Heart right ventricle (tissue), 16 donors: ENCODE data around the gene SPACA7. TPM values are rescaled to one million over a fixed set of nuclear protein-coding genes. Genes with fewer than 3 reads are reported as not detected.

Experiments used
- ATAC-seq, 8 donors: fragments of 200-7000 bp; cut with Tn5 transposase; one replicate each; pipeline ENCODE4 v1.9.1; 2020; ENCODE audit warnings: mild to moderate bottlenecking in 8 of 8, moderate library complexity in 8 of 8, moderate number of reproducible peaks in 1 of 8
- DNase-seq, 2 donors: peaks; one replicate each; pipeline ENCODE4 v3.0.0-alpha.2; 2020
- H3K27ac ChIP-seq, 10 donors: fragments of 200-600 bp; sonication (generic) in 2 of 10; one replicate each; pipeline versions ENCODE4 v1.5.0 to v1.8.0; 2020 to 2022; ENCODE audit warnings: mild to moderate bottlenecking in 3 of 10
- H3K27me3 ChIP-seq, 7 donors: fragments of 200-600 bp; one replicate each; pipeline ENCODE4 v1.8.0; 2021 to 2022; ENCODE audit warnings: mild to moderate bottlenecking in 2 of 7
- H3K36me3 ChIP-seq, 9 donors: fragments of 200-600 bp; sonication (generic) in 1 of 9; one replicate each; pipeline versions ENCODE4 v1.5.0 to v1.8.0; 2020 to 2022; ENCODE audit warnings: mild to moderate bottlenecking in 2 of 9
- H3K4me1 ChIP-seq, 9 donors: fragments of 200-600 bp; sonication (generic) in 1 of 9; one replicate each; pipeline versions ENCODE4 v1.5.0 to v1.8.0; 2020 to 2022; ENCODE audit warnings: mild to moderate bottlenecking in 4 of 9
- H3K4me3 ChIP-seq, 10 donors: fragments of 200-600 bp; sonication (generic) in 2 of 10; one replicate each; pipeline versions ENCODE4 v1.5.0 to v1.8.0; 2020 to 2022; ENCODE audit warnings: mild to moderate bottlenecking in 7 of 10, moderate library complexity in 2 of 10
- H3K9me3 ChIP-seq, 11 donors: fragments of 200-600 bp in 10 of 11; sonication (generic) in 2 of 11; one replicate each; pipeline versions ENCODE4 v1.5.0 to v1.8.0; 2013 to 2022; ENCODE audit warnings: mild to moderate bottlenecking in 2 of 11, control low read depth in 1 of 11, moderate library complexity in 1 of 11
- CTCF ChIP-seq, 9 donors: fragments of 200-600 bp; sonication (generic) in 2 of 9; IDR thresholded peaks; one replicate each; pipeline versions ENCODE4 v1.5.0 to v1.8.0; 2021 to 2022; ENCODE audit warnings: antibody characterized with exemption in 9 of 9, mild to moderate bottlenecking in 5 of 9, moderate library complexity in 1 of 9
- WGBS, 2 donors: extraction: QIAGEN DNeasy Blood & Tissue Kit; methylation state at CpG; one replicate each; pipeline ENCODE4 v1.1.7; 2013; ENCODE audit warnings: inconsistent platforms in 1 of 2; 5-methylcytosine and 5-hydroxymethylcytosine counted together
- intact Hi-C, 10 donors: fragments of 100-400 bp; cut with DNase I; formaldehyde crosslinking; loops; one replicate each; pipeline versions ENCODE4 v1.11.1 to v1.14.2; 2022
- polyA plus RNA-seq, 2 donors: library from polyadenylated mRNA; stranded (reverse); fragments of 200-250 nt; gene quantifications; one replicate each; pipeline ENCODE4 v1.2.3, GENCODE V29; 2013
- total RNA-seq, 10 donors: library from RNA; stranded (reverse); fragmentation: NEBNext Ultra II Directional in 3 of 10; extraction: Animal tissue kit (Norgen Biotek cat#: 25700) in 3 of 10; gene quantifications; one replicate each; pipeline versions ENCODE4 v1.2.1 to v1.2.4, GENCODE V29; 2021 to 2023
- donor health status: Arrhythmogenic right ventricular cardiomyopathy.
- donor health status: ischemic (EF 13 %, LVEDD 7.1; RV severe dilation, severe dysfunction).
- donor health status: healthy with polysubstance abuse.
- donor health status: DM: no; HTN: yes; CAD: no.
- donor health status: DM: no; HTN: no; CAD: no.
- donor health status: ischemic (EF 25% LVEDD 6.9; RV normal size, moderate dysfunction).
- donor health status: ischemic (EF 25% LVEDD 5.7; RV mildly dilated, moderate dysfunction).
- donor health status: healthy.
- donor health status: DM: yes; HTN: yes; CAD: no.
- donor health status: Ischemic cardiomyopathy.
- donor health status: ischemic (EF 35%, LVEDD 5.7; RV mildly dilated, moderate dysfunction).
- donor health status: nonischemic (EF 11% LVEDD 7.7; RV severe dilation, severe dysfunction).
- donor health status: DM: yes; HTN: yes; CAD: no.
- donor health status: PGD.
- donor health status: ischemic (EF 29% LVEDD 5.4; RV normal size, mild dysfunction).
- donor health status: nonischemic (EF 23%, LVEDD 6.1; RV moderate dilation, normal function).

SPACA7 gene
- total and polyA plus RNA-seq, 12 donors = not detected

GRCh38 chr13:112363867-112364528 is 12.2 kb upstream of the SPACA7 start:
- WGBS, 2 donors = 43 to 57% methylated on average over 12 of the region's 12 CpGs
- H3K27me3 ChIP-seq = peaks cover 0 to 38% (median 21%) of the 10 kb centered on the region in 7 donors
- no peaks in the 10 kb centered on the region for H3K36me3 ChIP-seq
- no peak for TF ChIP-seq CTCF (IDR thresholded peaks at IDR 0.05)
- H3K4me3 ChIP-seq = no peak overlapping the region
- H3K4me1 ChIP-seq = no peaks in the 10 kb centered on the region
- ATAC-seq = no peak
- H3K27ac ChIP-seq = no peak overlapping the region
- no peak for DNase-seq
- intact Hi-C loops = no loop called here
- H3K9me3 ChIP-seq = peaks cover 0 to 56% (median 16%) of the 10 kb centered on the region in 11 donors

- DNase-seq = no peak
- ATAC-seq = no peak
- Histone ChIP-seq H3K4me3 (no peak overlapping the region), H3K36me3 (no peaks in the 10 kb centered on the region), H3K27me3 (peaks cover 0 to 38% (median 21%) of the 10 kb centered on the region in 7 donors), H3K4me1 (no peaks in the 10 kb centered on the region), H3K27ac (no peak overlapping the region), H3K9me3 (peaks cover 0 to 38% (median 7%) of the 10 kb centered on the region in 11 donors)
- 75 to 80% methylated on average over 4 of the region's 4 CpGs for WGBS, 2 donors
- TF ChIP-seq CTCF (IDR thresholded peaks at IDR 0.05) = no peak
- intact Hi-C loops = no loop called here
Observed at GRCh38 chr13:112366907-112367646, 9.1 kb upstream of the SPACA7 start.

GRCh38 chr13:112368883-112369282 is 7.3 kb upstream of the SPACA7 start:
- ATAC-seq (no peak), DNase-seq (no peak)
- Histone ChIP-seq H3K4me1 (no peaks in the 10 kb centered on the region), H3K36me3 (no peaks in the 10 kb centered on the region), H3K27ac (no peak overlapping the region), H3K9me3 (peaks cover 0 to 32% (median 7%) of the 10 kb centered on the region in 11 donors), H3K27me3 (peaks cover 0 to 37% (median 21%) of the 10 kb centered on the region in 7 donors), H3K4me3 (no peak overlapping the region)
- TF ChIP-seq CTCF (IDR thresholded peaks at IDR 0.05) = no peak
- intact Hi-C loops = no loop called here
- WGBS, 2 donors = 91 to 93% methylated on average over 8 of the region's 8 CpGs

- no peak for TF ChIP-seq CTCF (IDR thresholded peaks at IDR 0.05)
- no peak for ATAC-seq
- DNase-seq = no peak
- Histone ChIP-seq H3K27ac (no peak overlapping the region), H3K9me3 (peaks cover 0 to 31% (median 7%) of the 10 kb centered on the region in 11 donors), H3K36me3 (no peaks in the 10 kb centered on the region), H3K27me3 (peaks cover 0 to 23% (median 12%) of the 10 kb centered on the region in 7 donors), H3K4me1 (no peaks in the 10 kb centered on the region), H3K4me3 (no peak overlapping the region)
- WGBS, 2 donors = 69 to 73% methylated on average over 3 of the region's 3 CpGs
- intact Hi-C loops = no loop called here
Observed at GRCh38 chr13:112370311-112370710, 5.8 kb upstream of the SPACA7 start.
